Tongue (tissue), 2 donors: ENCODE measurements around the gene CYP19A1. TPM values are rescaled to one million over a fixed set of nuclear protein-coding genes. Genes with fewer than 3 reads are reported as not detected.
"Not testable (repeated sequence)": the region's sequence is repeated elsewhere in the genome, so short reads cannot be mapped to it uniquely, and the experiment has no call there.

ENCODE experiments used
- DNase-seq: peaks from one replicate; pipeline ENCODE4 v3.0.0-alpha.2; 2015
- total RNA-seq: library from RNA; depleted of rRNA; stranded (reverse); fragments of >200 nt; gene quantifications from one replicate; pipeline ENCODE4 v1.2.3, GENCODE V29; 2014

Gene CYP19A1
- total RNA-seq, 1 donor from 2014 or later = 3.0 TPM

- no peak for DNase-seq
Observed at GRCh38 chr15:51289290-51289689, 49.1 kb downstream of the CYP19A1 start.

- no peak for DNase-seq
Observed at GRCh38 chr15:51288143-51289065, 50.0 kb downstream of the CYP19A1 start.

- no peak for DNase-seq
Observed at GRCh38 chr15:51286816-51287215, 51.6 kb downstream of the CYP19A1 start.

- no peak for DNase-seq
Observed at GRCh38 chr15:51285399-51285798, 53.0 kb downstream of the CYP19A1 start.

GRCh38 chr15:51284871-51285270 is 53.5 kb downstream of the CYP19A1 start:
- no peak for DNase-seq

GRCh38 chr15:51283026-51283425 is 55.4 kb downstream of the CYP19A1 start:
- DNase-seq = no peak

GRCh38 chr15:51282241-51282640 is 56.2 kb downstream of the CYP19A1 start:
- peak; percentile 28 for DNase-seq

GRCh38 chr15:51281368-51281967 is 56.9 kb downstream of the CYP19A1 start:
- DNase-seq = peak; percentile 73

- no peak for DNase-seq
Observed at GRCh38 chr15:51280838-51281237, 57.6 kb downstream of the CYP19A1 start.

GRCh38 chr15:51279391-51279790 is 59.0 kb downstream of the CYP19A1 start:
- DNase-seq = no peak

GRCh38 chr15:51277101-51277500 is 61.3 kb downstream of the CYP19A1 start:
- no peak for DNase-seq

- no peak for DNase-seq
Observed at GRCh38 chr15:51274956-51275355, 63.4 kb downstream of the CYP19A1 start.

GRCh38 chr15:51270706-51271105 is 67.7 kb downstream of the CYP19A1 start:
- DNase-seq = no peak

GRCh38 chr15:51269496-51269895 is 68.9 kb downstream of the CYP19A1 start:
- DNase-seq = no peak

GRCh38 chr15:51267703-51268083 is 70.7 kb downstream of the CYP19A1 start:
- peak; percentile 42 for DNase-seq

- peak; percentile 35 for DNase-seq
Observed at GRCh38 chr15:51267051-51267702, 71.2 kb downstream of the CYP19A1 start.

- no peak for DNase-seq
Observed at GRCh38 chr15:51266656-51267050, 71.7 kb downstream of the CYP19A1 start.

GRCh38 chr15:51265037-51265555 is 73.3 kb downstream of the CYP19A1 start:
- no peak for DNase-seq

- DNase-seq = peak; percentile 46
Observed at GRCh38 chr15:51263726-51264125, 74.7 kb downstream of the CYP19A1 start.

- DNase-seq = no peak
Observed at GRCh38 chr15:51263116-51263515, 75.3 kb downstream of the CYP19A1 start.

GRCh38 chr15:51262463-51262862 is 75.9 kb downstream of the CYP19A1 start:
- DNase-seq = no peak

GRCh38 chr15:51261113-51261512 is 77.3 kb downstream of the CYP19A1 start:
- DNase-seq = not testable (repeated sequence)

- no peak for DNase-seq
Observed at GRCh38 chr15:51260202-51260601, 78.2 kb downstream of the CYP19A1 start.
